H9 (cell line): ENCODE measurements around the gene TTC1. TPM values are rescaled to one million over a fixed set of nuclear protein-coding genes. Genes with fewer than 3 reads are reported as not detected.

Experiments used
- DNase-seq: peaks from one replicate; pipeline ENCODE4 v3.0.0-alpha.2; 2017
- H2AFZ ChIP-seq: one replicate; pipeline ENCODE4 v1.6.1; 2013; ENCODE audit warnings: mild to moderate bottlenecking, low read length, control low read depth, moderate library complexity
- H2AK5ac ChIP-seq: 2 replicates; pipeline ENCODE4 v1.6.1; 2013; ENCODE audit warnings: low read length, control low read depth, mixed read lengths; ENCODE audit not compliant: insufficient read length
- H2BK120ac ChIP-seq: one replicate; pipeline ENCODE4 v1.6.1; 2013; ENCODE audit warnings: low read depth, mild to moderate bottlenecking, low read length, control low read depth, inconsistent platforms; ENCODE audit not compliant: poor library complexity, severe bottlenecking
- H2BK12ac ChIP-seq: 2 replicates; pipeline ENCODE4 v1.6.1; 2013; ENCODE audit warnings: low read length, control low read depth, mixed read lengths, low read depth; ENCODE audit not compliant: insufficient read length
- H2BK15ac ChIP-seq: 2 replicates; pipeline ENCODE4 v1.6.1; 2013; ENCODE audit warnings: low read depth, low read length, control low read depth
- H2BK20ac ChIP-seq: one replicate; pipeline ENCODE4 v1.6.1; 2013; ENCODE audit warnings: low read depth, mild to moderate bottlenecking, low read length, control low read depth, inconsistent platforms; ENCODE audit not compliant: poor library complexity, severe bottlenecking
- H2BK5ac ChIP-seq: 2 replicates; pipeline ENCODE4 v1.6.1; 2013; ENCODE audit warnings: low read length, control low read depth, mixed read lengths; ENCODE audit not compliant: insufficient read length
- H3K14ac ChIP-seq: 2 replicates; pipeline ENCODE4 v1.6.1; 2013; ENCODE audit warnings: low read length, control low read depth; ENCODE audit not compliant: insufficient read depth
- H3K18ac ChIP-seq: 2 replicates; pipeline ENCODE4 v1.6.1; 2013; ENCODE audit warnings: low read depth, mild to moderate bottlenecking, mixed read lengths, low read length, control low read depth; ENCODE audit not compliant: insufficient read length
- H3K23ac ChIP-seq: 2 replicates; pipeline ENCODE4 v1.6.1; 2013; ENCODE audit warnings: low read length, control low read depth, mixed read lengths, low read depth; ENCODE audit not compliant: insufficient read length
- H3K23me2 ChIP-seq: 2 replicates; pipeline ENCODE4 v1.6.1; 2013; ENCODE audit warnings: low read depth, mild to moderate bottlenecking, mixed read lengths, low read length, control low read depth; ENCODE audit not compliant: insufficient read length, poor library complexity, severe bottlenecking
- H3K27ac ChIP-seq: 2 replicates; pipeline ENCODE4 v1.5.1; 2013; ENCODE audit warnings: low read length, control low read depth, mixed read lengths, low read depth; ENCODE audit not compliant: insufficient read length
- H3K27me3 ChIP-seq: 2 replicates; pipeline ENCODE4 v1.6.1; 2013; ENCODE audit warnings: low read length, control low read depth, inconsistent platforms; ENCODE audit not compliant: insufficient read depth
- H3K4ac ChIP-seq: 2 replicates; pipeline ENCODE4 v1.6.1; 2013; ENCODE audit warnings: low read depth, mild to moderate bottlenecking, control low read depth, inconsistent platforms, low read length, moderate library complexity
- H3K4me1 ChIP-seq: 2 replicates; pipeline ENCODE4 v1.6.1; 2013; ENCODE audit warnings: low read length, control low read depth, inconsistent platforms; ENCODE audit not compliant: insufficient read depth
- H3K4me2 ChIP-seq: 2 replicates; pipeline ENCODE4 v1.6.1; 2013; ENCODE audit warnings: low read length, control low read depth, mixed read lengths; ENCODE audit not compliant: insufficient read length, insufficient read depth
- H3K56ac ChIP-seq: 2 replicates; pipeline ENCODE4 v1.6.1; 2013; ENCODE audit warnings: low read depth, mild to moderate bottlenecking, mixed read lengths, low read length, control low read depth; ENCODE audit not compliant: insufficient read length
- H3K79me1 ChIP-seq: 2 replicates; pipeline ENCODE4 v1.6.1; 2013; ENCODE audit warnings: low read depth, mild to moderate bottlenecking, moderate library complexity, low read length, control low read depth, inconsistent platforms; ENCODE audit not compliant: insufficient read depth, poor library complexity, severe bottlenecking
- H3K79me2 ChIP-seq: 2 replicates; pipeline ENCODE4 v1.6.1; 2013; ENCODE audit warnings: low read length, control low read depth, inconsistent platforms; ENCODE audit not compliant: insufficient read depth
- H3K9ac ChIP-seq: 2 replicates; pipeline ENCODE4 v1.6.1; 2013; ENCODE audit warnings: low read length, control low read depth, mixed read lengths; ENCODE audit not compliant: insufficient read length; ENCODE audit errors: extremely low read depth
- H3K9me3 ChIP-seq: one replicate; pipeline ENCODE4 v1.6.1; 2013; ENCODE audit warnings: low read depth, low read length, inconsistent platforms; ENCODE audit not compliant: control insufficient read depth
- H3T11ph ChIP-seq: one replicate; pipeline ENCODE4 v1.6.1; 2013; ENCODE audit warnings: mild to moderate bottlenecking, low read length, control low read depth, inconsistent platforms
- H4K20me1 ChIP-seq: one replicate; pipeline ENCODE4 v1.6.1; 2013; ENCODE audit not compliant: control insufficient read depth, insufficient read length, insufficient read depth
- H4K5ac ChIP-seq: 2 replicates; pipeline ENCODE4 v1.6.1; 2013; ENCODE audit warnings: low read depth, mild to moderate bottlenecking, mixed read lengths, low read length, control low read depth; ENCODE audit not compliant: insufficient read length
- H4K8ac ChIP-seq: replicated peaks from 2 replicates; pipeline ENCODE4 v1.6.1; 2013; ENCODE audit warnings: low read length, control low read depth, mixed read lengths, low read depth; ENCODE audit not compliant: insufficient read length
- H4K91ac ChIP-seq: 2 replicates; pipeline ENCODE4 v1.6.1; 2013; ENCODE audit warnings: low read depth, mild to moderate bottlenecking, moderate library complexity, mixed read lengths, low read length, control low read depth; ENCODE audit not compliant: insufficient read length
- H3K27ac Mint-ChIP-seq, 3 experiments: 2 replicates in 2 of 3; 3 replicates in 1 of 3; pipeline ENCODE4 v1.8.0; 2020 to 2021; ENCODE audit warnings: mixed read lengths in 3 of 3, mild to moderate bottlenecking in 1 of 3, moderate library complexity in 1 of 3
- H3K27me3 Mint-ChIP-seq: 2 replicates; pipeline ENCODE4 v1.8.0; 2021; ENCODE audit warnings: low read depth, mild to moderate bottlenecking, moderate library complexity, mixed read lengths
- H3K36me3 Mint-ChIP-seq, 3 experiments: 2 replicates in 2 of 3; 3 replicates in 1 of 3; pipeline ENCODE4 v1.8.0; 2020 to 2021; ENCODE audit warnings: low read depth in 3 of 3, mixed read lengths in 3 of 3; ENCODE audit not compliant: insufficient read depth in 1 of 3
- H3K4me1 Mint-ChIP-seq, 2 experiments: 2 replicates each; pipeline ENCODE4 v1.8.0; 2020; ENCODE audit warnings: mixed read lengths in 2 of 2
- H3K4me3 Mint-ChIP-seq, 2 experiments: 2 replicates in 1 of 2; 3 replicates in 1 of 2; pipeline ENCODE4 v1.8.0; 2020 to 2021; ENCODE audit warnings: mild to moderate bottlenecking in 2 of 2, mixed read lengths in 2 of 2, moderate library complexity in 1 of 2
- H3K9me3 Mint-ChIP-seq, 2 experiments: 2 replicates in 1 of 2; 3 replicates in 1 of 2; pipeline ENCODE4 v1.8.0; 2020; ENCODE audit warnings: mild to moderate bottlenecking in 2 of 2, mixed read lengths in 2 of 2, moderate library complexity in 1 of 2
- WGBS: extraction: QIAGEN DNeasy Blood & Tissue Kit; methylation state at CpG from one replicate; pipeline ENCODE4 v1.1.7; 2013; ENCODE audit warnings: missing lambda C conversion rate, low lambda C conversion rate, mixed read lengths; ENCODE audit not compliant: insufficient read length; ENCODE audit errors: extremely low coverage; 5-methylcytosine and 5-hydroxymethylcytosine counted together
- total RNA-seq: library from RNA; stranded (reverse); gene quantifications from 2 replicates; pipeline ENCODE4 v1.2.1, GENCODE V29; 2021
- TF ChIP-seq, protein P1 (sequence below): fragments of 200-600 bp; sonication (generic); conservative IDR thresholded peaks from 3 replicates; pipeline ENCODE4 v1.8.0; 2021; ENCODE audit warnings: antibody characterized with exemption, mild to moderate bottlenecking

TTC1 gene
- total RNA-seq, 1 experiment from 2014 or later = 62.6 TPM

DNA sequence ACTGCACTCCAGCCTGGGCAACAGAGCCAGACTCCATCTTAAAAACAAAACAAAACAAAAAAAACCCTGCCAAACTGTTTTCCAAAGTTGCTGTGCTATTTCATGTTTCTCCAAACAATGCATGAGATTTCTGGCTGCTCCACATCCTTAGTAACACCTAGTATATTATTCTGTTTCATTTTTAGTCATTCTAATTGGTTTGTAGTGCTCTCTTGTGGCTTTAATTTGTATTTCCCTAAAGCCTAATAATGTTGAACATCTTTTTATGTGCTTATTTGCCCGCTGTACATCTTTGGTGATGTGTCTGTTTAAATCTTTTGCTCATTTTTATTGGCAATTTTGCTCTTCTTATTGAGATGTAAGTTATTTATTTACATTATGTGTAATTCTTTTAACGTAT lies 18.4 kb upstream of the TTC1 start:
- Histone ChIP-seq H2AK5ac (no peak overlapping the region), H3K18ac (no peak overlapping the region), H2BK12ac (no peak overlapping the region), H3K14ac (no peak overlapping the region), H3K9ac (no peak overlapping the region), H3K4me1 (no peaks in the 10 kb centered on the region), H4K8ac (no peak overlapping the region), H3K4me2 (no peak overlapping the region), H3K79me2 (no peaks in the 10 kb centered on the region), H3K79me1 (no peaks in the 10 kb centered on the region), H4K20me1 (no peaks in the 10 kb centered on the region), H3K23ac (no peak overlapping the region), H4K5ac (no peak overlapping the region), H2AFZ (no peak overlapping the region), H3K4ac (no peak overlapping the region), H3K27ac (no peak overlapping the region), H4K91ac (no peak overlapping the region), H3K56ac (no peak overlapping the region), H3K23me2 (peaks cover 9% of the 10 kb centered on the region), H2BK5ac (no peak overlapping the region), H2BK120ac (no peak overlapping the region), H3K9me3 (no peaks in the 10 kb centered on the region), H2BK20ac (no peak overlapping the region), H3T11ph (no peak overlapping the region), H2BK15ac (no peak overlapping the region), H3K27me3 (peaks cover 2% of the 10 kb centered on the region; the same call in 1 of the 2 replicates)
- H3K36me3 Mint-ChIP-seq = peaks cover 0 to 5% (median 3%) of the 10 kb centered on the region in 3 experiments; a peak in 4 of 7 replicates
- no CpG with 5 or more reads among the region's 2 CpGs for WGBS
- H3K27me3 Mint-ChIP-seq = peaks cover 41% of the 10 kb centered on the region
- H3K4me3 Mint-ChIP-seq = no peak overlapping the region
- DNase-seq = no peak
- H3K4me1 Mint-ChIP-seq = peaks cover 0 to 8% of the 10 kb centered on the region in 2 experiments; a peak in 1 of 4 replicates
- H3K9me3 Mint-ChIP-seq = peaks cover 12 to 17% of the 10 kb centered on the region in 2 experiments
- H3K27ac Mint-ChIP-seq = no peak overlapping the region
- TF ChIP-seq, protein P1, sequence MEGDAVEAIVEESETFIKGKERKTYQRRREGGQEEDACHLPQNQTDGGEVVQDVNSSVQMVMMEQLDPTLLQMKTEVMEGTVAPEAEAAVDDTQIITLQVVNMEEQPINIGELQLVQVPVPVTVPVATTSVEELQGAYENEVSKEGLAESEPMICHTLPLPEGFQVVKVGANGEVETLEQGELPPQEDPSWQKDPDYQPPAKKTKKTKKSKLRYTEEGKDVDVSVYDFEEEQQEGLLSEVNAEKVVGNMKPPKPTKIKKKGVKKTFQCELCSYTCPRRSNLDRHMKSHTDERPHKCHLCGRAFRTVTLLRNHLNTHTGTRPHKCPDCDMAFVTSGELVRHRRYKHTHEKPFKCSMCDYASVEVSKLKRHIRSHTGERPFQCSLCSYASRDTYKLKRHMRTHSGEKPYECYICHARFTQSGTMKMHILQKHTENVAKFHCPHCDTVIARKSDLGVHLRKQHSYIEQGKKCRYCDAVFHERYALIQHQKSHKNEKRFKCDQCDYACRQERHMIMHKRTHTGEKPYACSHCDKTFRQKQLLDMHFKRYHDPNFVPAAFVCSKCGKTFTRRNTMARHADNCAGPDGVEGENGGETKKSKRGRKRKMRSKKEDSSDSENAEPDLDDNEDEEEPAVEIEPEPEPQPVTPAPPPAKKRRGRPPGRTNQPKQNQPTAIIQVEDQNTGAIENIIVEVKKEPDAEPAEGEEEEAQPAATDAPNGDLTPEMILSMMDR = no peak
